Bronchial epithelial cell (primary cell): ENCODE measurements around the gene FBXO7. TPM values are rescaled to one million over a fixed set of nuclear protein-coding genes. Genes with fewer than 3 reads are reported as not detected.

Experiments
- DNase-seq: peaks from one replicate; pipeline ENCODE4 v3.0.0-alpha.2; 2010; ENCODE audit warnings: low read depth
- FAIRE-seq: peaks from 2 replicates; lab custom pipeline; 2011; peaks lifted over from hg19 to GRCh38; lab: Jason Lieb, UNC
- H3K27me3 ChIP-seq: 2 replicates; pipeline ENCODE4 v1.5.1; 2011; ENCODE audit warnings: low read length; ENCODE audit not compliant: control insufficient read depth, insufficient read depth
- H3K36me3 ChIP-seq: 2 replicates; pipeline ENCODE4 v1.5.1; 2011; ENCODE audit warnings: low read length; ENCODE audit not compliant: control insufficient read depth, insufficient read depth
- H3K4me3 ChIP-seq: 2 replicates; pipeline ENCODE4 v1.5.1; 2011; ENCODE audit warnings: mild to moderate bottlenecking, low read depth, low read length, control low read depth
- CTCF ChIP-seq: IDR thresholded peaks from 2 replicates; pipeline ENCODE4 v1.5.1; 2011; ENCODE audit warnings: mild to moderate bottlenecking, moderate library complexity, low read length, control low read depth, inconsistent platforms; ENCODE audit not compliant: insufficient read depth, severe bottlenecking
- total RNA-seq: library from RNA; depleted of rRNA; stranded (reverse); fragments of >200 nt; gene quantifications from 2 replicates; pipeline ENCODE4 v1.2.1, GENCODE V29; 2014

FBXO7 gene
- total RNA-seq, 1 donor from 2014 or later, result 49.5 TPM

DNA sequence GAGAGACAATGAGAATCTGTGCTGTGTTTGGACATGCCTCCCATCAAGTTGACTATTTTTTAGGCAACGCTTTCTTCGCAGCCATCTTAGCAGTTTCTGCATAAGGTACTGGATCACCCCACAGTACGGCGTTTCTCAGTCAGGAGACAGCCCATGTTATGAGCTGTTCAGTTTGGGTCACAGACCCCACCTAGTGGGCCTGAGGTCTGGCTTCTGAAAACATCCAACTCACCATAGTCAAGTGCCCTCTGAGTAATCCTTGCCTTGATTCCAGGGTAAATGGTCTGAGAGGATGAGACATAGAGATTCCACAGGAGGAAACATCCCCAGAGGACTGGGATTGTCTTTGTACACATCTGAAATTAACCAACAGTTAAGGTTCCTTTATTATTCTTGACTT is 17.6 kb upstream of the FBXO7 start:
- no peak for TF ChIP-seq CTCF
- Histone ChIP-seq H3K4me3 (no peak overlapping the region), H3K27me3 (no peaks in the 10 kb centered on the region), H3K36me3 (no peaks in the 10 kb centered on the region)
- no peak for FAIRE-seq
- DNase-seq, result no peak

DNA sequence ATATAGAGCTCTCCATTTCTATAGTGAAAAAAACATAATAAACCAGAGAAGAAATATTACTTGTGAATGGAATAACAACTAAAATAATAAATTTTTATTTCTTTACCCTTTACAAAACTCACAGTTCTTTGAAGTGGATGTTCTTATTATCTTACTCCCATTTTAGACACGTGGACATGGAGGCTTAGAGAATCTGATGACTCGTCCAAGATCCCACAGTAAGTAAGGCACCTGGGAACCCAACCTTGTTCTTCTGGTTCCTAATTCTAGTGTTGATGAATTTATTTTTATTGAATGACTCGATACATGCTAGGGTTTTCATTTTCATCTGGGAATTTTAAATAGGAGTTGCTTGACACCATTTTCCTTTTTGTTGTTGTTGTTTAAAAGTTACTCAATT is 12.2 kb upstream of the FBXO7 start:
- Histone ChIP-seq H3K36me3 (no peaks in the 10 kb centered on the region), H3K4me3 (no peak overlapping the region), H3K27me3 (no peaks in the 10 kb centered on the region)
- DNase-seq (no peak), FAIRE-seq (no peak)
- no peak for TF ChIP-seq CTCF

- Histone ChIP-seq H3K36me3 (no peaks in the 10 kb centered on the region), H3K4me3 (no peak overlapping the region), H3K27me3 (no peaks in the 10 kb centered on the region)
- FAIRE-seq (no peak), DNase-seq (no peak)
- TF ChIP-seq CTCF, result no peak
Measured at GRCh38 chr22:32465661-32466060, 8.9 kb upstream of the FBXO7 start.

- Histone ChIP-seq H3K27me3 (no peaks in the 10 kb centered on the region), H3K36me3 (no peaks in the 10 kb centered on the region), H3K4me3 (no peak overlapping the region)
- FAIRE-seq, result peak; percentile 91
- DNase-seq, result no peak
- no peak for TF ChIP-seq CTCF
Measured at GRCh38 chr22:32466496-32466895, 8.1 kb upstream of the FBXO7 start.

DNA sequence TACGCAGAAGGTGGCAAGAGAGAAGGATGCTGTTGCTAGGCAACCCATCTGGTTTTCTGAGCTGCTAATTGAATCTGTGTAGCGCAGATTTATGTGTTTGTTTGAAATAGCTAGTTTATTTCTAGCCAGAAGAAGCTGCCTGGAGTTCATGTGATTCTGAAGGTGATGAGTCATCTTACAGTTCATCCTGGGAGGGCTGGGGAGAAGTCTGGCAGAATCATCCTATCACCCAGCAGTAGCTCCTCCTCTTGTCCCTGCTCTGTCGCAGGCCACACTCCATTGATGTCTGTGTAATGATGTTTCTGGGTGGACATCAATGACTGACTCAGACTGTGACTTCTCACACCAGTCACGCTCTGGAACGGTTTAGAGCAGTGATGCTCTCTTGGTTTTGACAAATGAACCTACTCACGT is 4.8 kb upstream of the FBXO7 start:
- no peaks in the 10 kb centered on the region for H3K36me3 ChIP-seq
- peak; percentile 47 for DNase-seq
- TF ChIP-seq CTCF, result no peak
- peak; percentile 60 for FAIRE-seq
- no peak overlapping the region for H3K4me3 ChIP-seq
- H3K27me3 ChIP-seq, result no peaks in the 10 kb centered on the region

- H3K36me3 ChIP-seq, result no peaks in the 10 kb centered on the region
- no peak overlapping the region for H3K4me3 ChIP-seq
- DNase-seq (peak; percentile 71), FAIRE-seq (peak; percentile 68)
- no peaks in the 10 kb centered on the region for H3K27me3 ChIP-seq
- peak; percentile 59 for TF ChIP-seq CTCF
Measured at GRCh38 chr22:32473388-32473952, 1.1 kb upstream of the FBXO7 start.
